OCI-LY7 (cell line): ENCODE results near the gene FMN2.

Source experiments
- EZH2phosphoT487 ChIP-seq: fragments of 200-600 bp; sonication (generic); IDR thresholded peaks from 2 replicates; pipeline ENCODE4 v1.6.1; 2018; ENCODE audit warnings: low read depth, borderline replicate concordance, mild to moderate bottlenecking, mixed run types, antibody characterized with exemption, low read length, moderate library complexity, mixed read lengths
- TF ChIP-seq, protein P1 (sequence below): fragments of 200-600 bp; sonication (generic); conservative IDR thresholded peaks from 2 replicates; pipeline ENCODE4 v1.5.1; 2014; ENCODE audit warnings: mild to moderate bottlenecking, antibody characterized with exemption, low read length, moderate library complexity, mixed read lengths

DNA sequence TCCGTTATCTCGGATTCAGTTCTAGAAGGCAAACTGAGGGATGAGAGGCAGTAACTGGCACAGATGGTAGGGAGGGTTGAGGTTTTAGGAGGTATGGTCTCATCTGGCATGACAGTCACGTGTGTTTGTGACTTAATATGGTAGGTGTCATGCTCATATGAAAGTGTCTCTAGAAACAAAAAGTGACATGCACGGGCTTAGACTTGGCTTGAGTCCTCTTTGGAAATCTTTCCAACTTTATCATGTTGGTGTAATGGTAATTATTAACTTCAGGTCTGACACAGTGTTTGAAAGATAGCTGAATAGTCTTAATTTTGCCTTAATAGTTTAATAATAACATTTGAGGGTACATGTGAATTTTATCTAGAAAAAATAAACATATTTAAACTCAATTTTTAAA lies 218.1 kb downstream of the FMN2 start:
- TF ChIP-seq, protein P1, sequence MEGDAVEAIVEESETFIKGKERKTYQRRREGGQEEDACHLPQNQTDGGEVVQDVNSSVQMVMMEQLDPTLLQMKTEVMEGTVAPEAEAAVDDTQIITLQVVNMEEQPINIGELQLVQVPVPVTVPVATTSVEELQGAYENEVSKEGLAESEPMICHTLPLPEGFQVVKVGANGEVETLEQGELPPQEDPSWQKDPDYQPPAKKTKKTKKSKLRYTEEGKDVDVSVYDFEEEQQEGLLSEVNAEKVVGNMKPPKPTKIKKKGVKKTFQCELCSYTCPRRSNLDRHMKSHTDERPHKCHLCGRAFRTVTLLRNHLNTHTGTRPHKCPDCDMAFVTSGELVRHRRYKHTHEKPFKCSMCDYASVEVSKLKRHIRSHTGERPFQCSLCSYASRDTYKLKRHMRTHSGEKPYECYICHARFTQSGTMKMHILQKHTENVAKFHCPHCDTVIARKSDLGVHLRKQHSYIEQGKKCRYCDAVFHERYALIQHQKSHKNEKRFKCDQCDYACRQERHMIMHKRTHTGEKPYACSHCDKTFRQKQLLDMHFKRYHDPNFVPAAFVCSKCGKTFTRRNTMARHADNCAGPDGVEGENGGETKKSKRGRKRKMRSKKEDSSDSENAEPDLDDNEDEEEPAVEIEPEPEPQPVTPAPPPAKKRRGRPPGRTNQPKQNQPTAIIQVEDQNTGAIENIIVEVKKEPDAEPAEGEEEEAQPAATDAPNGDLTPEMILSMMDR = no peak
- TF ChIP-seq EZH2phosphoT487 = no peak
